MV-4-11 (cell line): ENCODE results near the gene TTC3.
"Not testable (repeated sequence)": the region's sequence is repeated elsewhere in the genome, so short reads cannot be mapped to it uniquely, and the experiment has no call there.

Source experiments
- DNase-seq: peaks from one replicate; lab custom pipeline; 2025; lab: John Stamatoyannopoulos, UW

TTC3 gene

GRCh38 chr21:37196847-37197246, 123.8 kb downstream of the TTC3 start:
- DNase-seq = no peak

GRCh38 chr21:37197746-37198145, 124.7 kb downstream of the TTC3 start:
- DNase-seq = peak; percentile 24

GRCh38 chr21:37199057-37199924, 126.2 kb downstream of the TTC3 start:
- DNase-seq = no peak

GRCh38 chr21:37200641-37201480, 127.8 kb downstream of the TTC3 start:
- no peak for DNase-seq

- peak; percentile 26 for DNase-seq
Observed at GRCh38 chr21:37202221-37203110, 129.4 kb downstream of the TTC3 start.

GRCh38 chr21:37204580-37204979, 131.5 kb downstream of the TTC3 start:
- peak; percentile 14 for DNase-seq

GRCh38 chr21:37206496-37206895, 133.4 kb downstream of the TTC3 start:
- DNase-seq = no peak

- DNase-seq = peak; percentile 53
Observed at GRCh38 chr21:37207441-37208009, 134.5 kb downstream of the TTC3 start.

GRCh38 chr21:37208056-37208721, 135.1 kb downstream of the TTC3 start:
- peak; percentile 95 for DNase-seq

- DNase-seq = no peak
Observed at GRCh38 chr21:37208741-37209225, 135.7 kb downstream of the TTC3 start.

- DNase-seq = peak; percentile 97
Observed at GRCh38 chr21:37210130-37210529, 137.1 kb downstream of the TTC3 start.

GRCh38 chr21:37210799-37211198, 137.7 kb downstream of the TTC3 start:
- no peak for DNase-seq

- no peak for DNase-seq
Observed at GRCh38 chr21:37214952-37215351, 141.9 kb downstream of the TTC3 start.

- peak; percentile 17 for DNase-seq
Observed at GRCh38 chr21:37219761-37220432, 146.8 kb downstream of the TTC3 start.

GRCh38 chr21:37220433-37220980, 147.5 kb downstream of the TTC3 start:
- DNase-seq = peak; percentile 69

GRCh38 chr21:37220981-37221664, 148.1 kb downstream of the TTC3 start:
- DNase-seq = peak; percentile 97

- DNase-seq = not testable (repeated sequence)
Observed at GRCh38 chr21:37222248-37222647, 149.2 kb downstream of the TTC3 start.

GRCh38 chr21:37223804-37224345, 150.8 kb downstream of the TTC3 start:
- DNase-seq = no peak
